DMS53 treated with DMSO at 0.1 percent for 48 hours (cell line): ENCODE data around the gene EVI5.
"Not testable (repeated sequence)": the region's sequence is repeated elsewhere in the genome, so short reads cannot be mapped to it uniquely, and the experiment has no call there.

Experiments
- DNase-seq: peaks from one replicate; lab custom pipeline; 2025; ENCODE audit not compliant: unreplicated experiment; lab: John Stamatoyannopoulos, UW

EVI5 gene

GRCh38 chr1:92527670-92528069 lies 257.2 kb downstream of the EVI5 start:
- DNase-seq: no peak

GRCh38 chr1:92524944-92525590 lies 259.8 kb downstream of the EVI5 start:
- not testable (repeated sequence) for DNase-seq

DNA sequence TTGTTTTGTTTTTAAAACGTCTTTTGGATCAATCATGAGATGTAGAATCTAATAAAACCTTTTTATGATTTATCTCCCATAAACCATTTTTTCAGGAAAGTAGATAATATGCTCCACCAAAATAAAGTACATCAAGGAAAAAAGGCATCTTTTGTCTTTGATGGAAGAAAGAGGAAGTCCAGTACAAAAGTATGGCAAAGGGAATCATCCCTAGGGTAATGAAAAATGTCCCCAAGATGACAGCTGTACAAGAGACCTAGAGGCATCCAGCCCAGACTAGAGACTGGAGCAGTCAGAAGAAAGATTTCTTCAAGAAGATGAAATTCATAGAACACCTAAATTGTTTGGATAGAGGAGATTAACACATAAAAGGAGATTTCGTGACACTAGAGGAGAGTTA lies 265.9 kb downstream of the EVI5 start:
- no peak for DNase-seq

DNA sequence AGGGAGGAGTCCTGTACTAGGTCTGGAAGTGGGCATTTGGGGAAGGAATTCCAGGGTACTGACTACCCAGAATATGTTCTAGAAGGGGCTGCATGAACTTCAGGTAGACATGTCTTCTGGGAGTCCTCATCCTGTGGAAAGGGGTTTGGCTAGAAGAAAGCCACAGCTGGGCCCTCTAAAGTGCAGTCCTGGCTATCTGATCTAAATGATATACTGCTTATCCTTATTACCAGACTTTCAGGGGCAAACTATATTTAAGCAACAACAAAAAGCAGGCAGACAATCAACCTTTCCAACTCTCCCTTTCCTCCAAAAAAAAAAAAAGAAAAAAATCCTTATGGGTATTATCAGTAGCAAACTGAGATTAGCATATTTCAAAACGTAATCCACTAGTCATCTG lies 268.3 kb downstream of the EVI5 start:
- no peak for DNase-seq

DNA sequence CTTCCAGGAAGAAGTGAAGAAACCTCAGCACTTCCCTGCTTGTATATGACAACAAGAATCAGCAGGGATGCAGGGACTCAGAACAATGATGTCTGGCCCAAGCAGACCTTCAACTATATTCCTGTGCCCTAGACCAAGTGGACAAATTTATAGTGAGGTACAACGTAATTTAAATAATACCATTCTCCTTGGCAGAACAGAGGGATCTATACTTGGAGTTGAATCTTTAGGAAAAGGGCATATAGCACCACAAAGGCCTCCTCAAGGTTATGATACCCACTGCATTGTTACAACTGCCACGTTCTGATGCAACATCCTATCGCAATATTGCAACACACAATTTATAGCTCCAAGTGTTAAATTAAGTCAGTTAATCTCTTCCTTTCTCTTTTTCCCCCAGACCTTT lies 269.1 kb downstream of the EVI5 start:
- DNase-seq: no peak

GRCh38 chr1:92511541-92511940 lies 273.4 kb downstream of the EVI5 start:
- DNase-seq: no peak

- no peak for DNase-seq
These were observed 275.3 kb downstream of the EVI5 start for GRCh38 chr1:92509619-92510018.

DNA sequence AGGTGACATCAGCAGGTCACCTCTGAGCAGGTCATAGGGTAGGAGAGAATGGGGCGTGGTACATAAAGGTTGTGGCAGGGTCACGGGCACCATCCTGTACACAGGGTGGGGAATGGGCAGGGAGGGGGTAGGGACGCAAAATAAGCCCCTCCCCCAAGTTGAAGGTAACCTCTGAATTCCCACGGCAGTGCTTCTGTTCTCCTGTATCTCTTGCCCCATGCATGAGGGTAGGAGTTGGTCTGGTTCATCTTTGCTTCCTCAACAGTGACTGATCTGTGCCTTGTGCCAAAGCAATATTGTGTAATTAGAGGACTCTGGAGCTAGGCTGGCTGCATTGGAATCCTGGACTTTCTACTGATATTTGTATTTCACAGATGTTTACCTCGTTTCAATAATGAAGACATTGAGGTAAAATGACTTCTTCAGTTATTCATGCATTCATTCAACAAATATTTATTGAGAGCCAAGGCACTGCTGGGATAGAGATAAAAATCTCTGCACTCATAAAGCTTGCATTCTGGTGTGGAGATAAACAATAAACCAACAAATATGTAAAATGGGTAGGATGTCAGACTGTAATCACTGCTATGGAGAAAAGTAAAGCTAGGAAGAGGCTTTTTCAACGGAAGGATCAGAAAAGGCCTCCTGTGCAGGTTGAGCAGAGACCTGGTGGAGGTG lies 279.8 kb downstream of the EVI5 start:
- no peak for DNase-seq

DNA sequence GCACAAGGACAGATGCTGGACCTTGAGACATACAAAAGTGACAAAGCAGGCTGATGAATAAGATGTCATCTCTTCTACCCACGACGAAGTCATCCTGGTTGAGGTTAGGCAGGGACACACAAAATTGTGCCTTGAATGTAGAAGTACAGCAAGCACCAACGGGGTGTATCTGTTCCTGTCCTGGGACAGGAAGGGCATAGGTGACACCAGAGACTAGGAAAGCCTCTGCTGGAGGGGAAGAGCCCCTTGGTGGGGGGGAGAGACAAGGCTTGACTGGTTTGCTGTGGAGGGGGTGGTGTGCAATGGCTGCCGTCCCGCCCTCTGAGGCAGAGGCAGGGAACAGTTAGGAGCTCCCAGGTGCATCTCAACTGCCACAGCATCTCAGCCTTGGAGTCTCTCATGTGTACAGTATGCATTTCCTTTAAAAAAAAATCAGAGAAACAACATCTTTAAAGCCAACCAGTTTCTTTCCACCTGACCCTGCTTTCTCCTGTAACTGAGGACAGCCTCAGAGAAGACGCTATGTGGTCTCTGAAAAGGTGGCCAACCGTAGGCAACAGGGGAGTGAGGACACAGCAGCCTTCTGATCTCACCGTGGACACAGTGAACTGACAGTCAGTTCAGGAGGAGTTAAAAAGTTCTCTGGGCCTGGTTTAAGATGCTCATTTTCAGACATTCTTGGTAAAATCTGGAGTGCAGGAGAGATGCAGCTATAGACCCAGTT lies 280.5 kb downstream of the EVI5 start:
- no peak for DNase-seq

DNA sequence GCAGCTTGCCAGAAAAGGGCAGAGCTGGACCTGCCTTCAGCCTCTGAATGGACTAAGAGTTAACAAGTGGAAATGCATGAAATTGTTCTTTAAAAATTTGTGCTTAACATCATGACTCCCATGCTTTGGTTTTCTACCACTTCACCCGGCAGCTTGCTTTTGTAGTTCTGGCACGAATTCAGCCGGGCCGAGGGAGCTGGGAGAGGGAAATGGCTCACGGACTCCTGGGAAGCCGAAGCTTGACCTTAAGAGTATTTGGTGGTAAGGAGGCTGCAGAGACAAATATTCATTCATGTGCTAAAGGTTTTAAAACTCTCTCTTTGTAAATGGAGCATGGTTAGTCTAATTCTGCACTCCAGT lies 281.0 kb downstream of the EVI5 start:
- DNase-seq: no peak

- no peak for DNase-seq
These were observed 281.6 kb downstream of the EVI5 start for GRCh38 chr1:92503043-92503925.

DNA sequence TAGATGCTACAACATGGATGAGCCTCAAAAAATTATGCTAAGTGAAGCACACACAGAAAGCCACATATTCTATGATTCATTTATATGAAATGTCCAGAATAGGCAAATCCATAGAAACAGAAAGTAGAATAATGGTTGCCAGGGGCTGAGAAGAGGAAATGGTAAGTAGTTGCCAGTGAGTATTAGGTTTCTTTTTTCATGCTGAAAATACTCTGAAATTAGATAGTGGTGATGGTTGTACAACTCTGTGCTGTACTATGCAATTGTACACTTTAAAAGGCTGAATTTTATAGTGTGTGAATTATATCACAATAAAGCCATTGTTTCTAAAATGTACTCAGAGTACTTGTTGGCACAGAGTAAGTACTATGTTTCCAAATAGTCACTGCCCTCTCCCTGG lies 282.7 kb downstream of the EVI5 start:
- no peak for DNase-seq

DNA sequence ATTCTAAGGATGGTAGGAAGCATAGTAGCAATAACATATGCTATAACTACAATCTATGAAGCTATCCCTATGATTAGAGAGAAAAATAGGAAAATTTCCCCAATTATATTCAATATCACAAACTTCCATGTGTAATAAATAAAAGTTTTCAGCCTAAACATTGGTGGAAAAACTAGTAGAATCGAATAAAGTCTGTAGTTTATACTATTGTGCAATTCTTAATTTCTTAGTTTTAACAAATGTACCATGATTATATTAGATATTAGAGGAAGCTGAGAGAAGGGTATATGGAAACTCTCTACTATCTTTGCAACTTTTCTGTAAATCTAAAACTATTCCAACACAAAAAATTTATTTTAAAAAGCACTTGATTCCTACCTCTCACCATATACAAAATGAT lies 284.4 kb downstream of the EVI5 start:
- DNase-seq: no peak

- no peak for DNase-seq
These were observed 289.4 kb downstream of the EVI5 start for GRCh38 chr1:92495392-92496063.

GRCh38 chr1:92494485-92495141 lies 290.3 kb downstream of the EVI5 start:
- no peak for DNase-seq

DNA sequence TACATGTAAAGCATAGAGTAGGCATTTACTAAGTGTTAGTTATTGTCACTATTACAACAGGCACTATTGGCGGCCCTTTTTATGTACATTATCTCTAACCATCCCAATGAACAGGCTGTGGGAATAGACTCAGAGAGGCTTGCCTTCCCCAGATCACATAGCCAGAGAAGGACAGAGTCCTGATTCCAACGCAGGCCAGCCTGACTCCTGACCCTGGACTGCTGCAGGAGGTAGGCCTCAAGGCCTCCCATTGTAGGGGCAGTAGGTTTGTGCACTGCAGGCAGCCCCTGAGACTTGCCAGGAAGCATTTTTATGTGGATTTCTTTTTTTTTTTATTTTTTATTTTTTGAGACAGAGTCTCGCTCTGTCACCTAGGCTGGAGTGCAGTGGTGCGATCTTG lies 291.8 kb downstream of the EVI5 start:
- no peak for DNase-seq

DNA sequence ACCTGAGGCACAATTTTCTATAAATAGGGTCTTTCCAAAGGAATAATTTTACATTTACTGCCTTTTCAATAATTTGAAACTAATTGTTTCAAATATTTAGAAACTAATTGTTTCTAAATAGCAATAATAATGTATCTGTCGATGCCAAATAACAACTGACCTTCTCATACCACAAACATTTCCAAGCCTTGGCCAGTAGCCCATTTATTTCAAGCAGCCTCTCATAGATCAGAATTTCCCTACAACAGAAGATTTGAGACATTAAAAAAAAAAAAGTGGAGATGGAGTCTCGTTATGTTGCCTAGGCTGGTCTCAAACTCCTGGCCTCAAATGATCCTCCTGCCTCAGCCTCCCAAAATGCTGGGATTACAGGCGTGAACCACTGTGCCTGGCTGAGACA lies 296.1 kb downstream of the EVI5 start:
- no peak for DNase-seq

- no peak for DNase-seq
These were observed 296.5 kb downstream of the EVI5 start for GRCh38 chr1:92488416-92488815.

GRCh38 chr1:92487078-92487605 lies 297.8 kb downstream of the EVI5 start:
- no peak for DNase-seq
